ENCODE results near the gene NT5DC2.

The NT5DC2 gene

GRCh38 chr3:52516509-52517195 is 17.0 kb downstream of the NT5DC2 start:
- no peak for TF ChIP-seq CTCF (IDR thresholded peaks at IDR 0.05; ENCODE audit: low read depth, low read length, missing control alignments)
- Histone ChIP-seq H3K36me3 (replicated peaks) (no peaks in the 10 kb centered on the region), H3K4me3 (ENCODE audit: low read depth, low read length) (no peak overlapping the region), H3K27me3 (replicated peaks) (no peaks in the 10 kb centered on the region), H3K27ac (no peak overlapping the region)
- in situ Hi-C loops (cut with HindIII; ENCODE audit: low pct_ligation_motif_present, low sequenced_read_pairs), result no loop called here
- no peak for DNase-seq

- in situ Hi-C loops (cut with HindIII; ENCODE audit: low pct_ligation_motif_present, low sequenced_read_pairs), result no loop called here
- Histone ChIP-seq H3K27me3 (replicated peaks) (no peaks in the 10 kb centered on the region), H3K36me3 (replicated peaks) (no peaks in the 10 kb centered on the region), H3K27ac (no peak overlapping the region), H3K4me3 (ENCODE audit: low read depth, low read length) (no peak overlapping the region)
- no peak for TF ChIP-seq CTCF (IDR thresholded peaks at IDR 0.05; ENCODE audit: low read depth, low read length, missing control alignments)
- DNase-seq, result no peak
Measured at GRCh38 chr3:52515192-52515591, 18.5 kb downstream of the NT5DC2 start.

GRCh38 chr3:52514576-52514975 is 19.1 kb downstream of the NT5DC2 start:
- no peak for TF ChIP-seq CTCF (IDR thresholded peaks at IDR 0.05; ENCODE audit: low read depth, low read length, missing control alignments)
- Histone ChIP-seq H3K27ac (no peak overlapping the region), H3K36me3 (replicated peaks) (no peaks in the 10 kb centered on the region), H3K4me3 (ENCODE audit: low read depth, low read length) (no peak overlapping the region), H3K27me3 (replicated peaks) (no peaks in the 10 kb centered on the region)
- DNase-seq, result no peak
- in situ Hi-C loops (cut with HindIII; ENCODE audit: low pct_ligation_motif_present, low sequenced_read_pairs), result no loop called here

GRCh38 chr3:52513281-52513680 is 20.4 kb downstream of the NT5DC2 start:
- no peak for TF ChIP-seq CTCF (IDR thresholded peaks at IDR 0.05; ENCODE audit: low read depth, low read length, missing control alignments)
- Histone ChIP-seq H3K27me3 (replicated peaks) (no peaks in the 10 kb centered on the region), H3K27ac (no peak overlapping the region), H3K4me3 (ENCODE audit: low read depth, low read length) (no peak overlapping the region), H3K36me3 (replicated peaks) (no peaks in the 10 kb centered on the region)
- DNase-seq, result no peak
- in situ Hi-C loops (cut with HindIII; ENCODE audit: low pct_ligation_motif_present, low sequenced_read_pairs), result no loop called here

- in situ Hi-C loops (cut with HindIII; ENCODE audit: low pct_ligation_motif_present, low sequenced_read_pairs), result no loop called here
- no peak for TF ChIP-seq CTCF (IDR thresholded peaks at IDR 0.05; ENCODE audit: low read depth, low read length, missing control alignments)
- no peaks in the 10 kb centered on the region for H3K36me3 ChIP-seq (replicated peaks)
- no peak overlapping the region for H3K27ac ChIP-seq
- DNase-seq, result no peak
- no peaks in the 10 kb centered on the region for H3K27me3 ChIP-seq (replicated peaks)
- H3K4me3 ChIP-seq (ENCODE audit: low read depth, low read length), result no peak overlapping the region
Measured at GRCh38 chr3:52512727-52513126, 20.9 kb downstream of the NT5DC2 start.

- no peaks in the 10 kb centered on the region for H3K27me3 ChIP-seq (replicated peaks)
- TF ChIP-seq CTCF (IDR thresholded peaks at IDR 0.05; ENCODE audit: low read depth, low read length, missing control alignments), result no peak
- H3K36me3 ChIP-seq (replicated peaks), result no peaks in the 10 kb centered on the region
- no peak for DNase-seq
- H3K27ac ChIP-seq, result no peak overlapping the region
- in situ Hi-C loops (cut with HindIII; ENCODE audit: low pct_ligation_motif_present, low sequenced_read_pairs), result no loop called here
- H3K4me3 ChIP-seq (ENCODE audit: low read depth, low read length), result no peak overlapping the region
Measured at GRCh38 chr3:52512105-52512504, 21.6 kb downstream of the NT5DC2 start.
